ENCODE data around the gene CSNK1G3.

The CSNK1G3 gene

GRCh38 chr5:123514615-123515355, 2.8 kb downstream of the CSNK1G3 start:
- DNase-seq = no peak

- DNase-seq = no peak
These were observed 3.9 kb downstream of the CSNK1G3 start for GRCh38 chr5:123515904-123516303.

DNA sequence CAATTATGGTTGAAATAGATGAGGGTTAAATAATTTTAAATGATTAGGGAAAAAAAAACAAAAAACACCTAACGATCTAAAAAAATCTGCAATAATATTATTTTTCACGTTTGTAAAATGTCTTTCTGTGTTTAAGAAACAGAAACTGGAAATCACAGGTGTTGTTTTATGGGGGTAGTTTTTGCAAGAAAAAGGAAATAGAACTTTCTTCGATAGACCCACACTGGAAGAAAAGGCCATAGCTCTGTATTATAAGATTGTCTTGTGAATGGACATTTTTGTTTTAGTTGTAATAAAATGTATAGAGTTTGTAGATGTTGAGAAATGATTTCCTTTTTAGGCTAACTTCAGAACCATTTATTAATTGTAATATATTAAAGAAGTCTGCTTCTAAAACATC, 5.5 kb downstream of the CSNK1G3 start:
- no peak for DNase-seq

DNA sequence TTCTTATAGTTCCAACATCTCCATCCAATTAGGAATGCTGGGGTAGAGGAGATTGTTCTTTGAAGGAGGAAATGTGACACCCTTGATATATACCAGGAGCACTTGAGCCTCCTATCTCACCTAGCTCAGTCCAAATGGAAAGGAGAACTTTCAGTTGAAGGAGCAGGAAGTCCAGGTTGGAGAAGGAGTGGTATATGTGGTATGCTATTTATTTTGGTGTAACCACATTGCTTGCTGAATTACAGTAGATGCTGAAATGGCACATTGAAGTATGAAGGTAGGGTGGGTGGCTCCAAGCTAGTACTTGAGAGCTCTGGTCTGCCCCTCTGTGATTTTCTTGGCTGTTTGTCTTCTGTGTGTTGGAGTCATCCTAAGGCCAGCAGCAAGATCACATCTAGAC, 6.1 kb downstream of the CSNK1G3 start:
- no peak for DNase-seq

DNA sequence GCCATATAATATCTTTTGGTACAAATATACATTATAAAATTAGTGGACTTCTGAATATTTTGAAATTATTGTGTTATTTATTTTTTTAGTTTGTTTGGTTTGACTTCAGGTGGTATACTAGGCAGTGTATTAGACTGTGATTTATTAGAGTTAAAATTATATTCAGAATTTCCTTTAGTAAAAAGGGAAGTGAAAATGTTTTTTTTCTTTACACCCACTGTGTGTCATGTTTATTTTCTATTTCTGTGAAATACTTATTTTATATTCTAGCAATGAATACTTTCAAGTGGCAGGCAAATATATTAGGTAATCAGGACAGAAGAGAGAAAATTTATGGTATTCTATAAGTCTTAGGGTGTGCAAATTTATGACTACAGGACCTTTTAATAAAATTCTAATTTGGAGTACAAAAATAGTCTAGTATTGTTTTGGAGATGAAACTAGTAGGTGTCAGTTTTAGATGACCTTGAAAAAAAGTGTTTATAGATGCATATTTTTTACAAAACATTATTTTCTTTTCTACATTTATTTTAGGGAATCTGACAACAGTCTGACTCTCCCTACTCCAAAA, 8.8 kb downstream of the CSNK1G3 start:
- no peak for DNase-seq

- no peak for DNase-seq
These were observed 12.2 kb downstream of the CSNK1G3 start for GRCh38 chr5:123524146-123524545.

- no peak for DNase-seq
These were observed 15.2 kb downstream of the CSNK1G3 start for GRCh38 chr5:123527190-123527589.

GRCh38 chr5:123528065-123528464, 16.1 kb downstream of the CSNK1G3 start:
- DNase-seq = no peak

DNA sequence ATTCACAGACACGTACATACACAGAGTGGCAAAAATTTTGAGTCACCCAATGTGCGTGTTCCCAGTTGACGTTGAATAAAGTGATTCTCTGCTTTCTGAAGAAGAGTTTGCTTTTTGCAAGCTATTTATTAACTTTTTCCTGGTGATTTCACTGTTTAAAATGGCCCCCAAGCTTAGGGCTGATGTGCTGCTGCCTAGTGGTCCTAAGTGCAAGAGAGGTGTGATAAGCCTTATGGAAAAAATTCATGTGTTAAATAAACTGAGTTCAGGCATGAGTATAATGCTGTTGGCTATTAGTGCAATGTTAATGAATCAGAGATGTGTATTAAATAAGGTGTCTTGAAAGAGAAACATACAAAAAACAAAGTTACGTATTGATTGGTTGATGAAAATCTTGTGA, 16.9 kb downstream of the CSNK1G3 start:
- no peak for DNase-seq

GRCh38 chr5:123530728-123531127, 18.8 kb downstream of the CSNK1G3 start:
- no peak for DNase-seq

DNA sequence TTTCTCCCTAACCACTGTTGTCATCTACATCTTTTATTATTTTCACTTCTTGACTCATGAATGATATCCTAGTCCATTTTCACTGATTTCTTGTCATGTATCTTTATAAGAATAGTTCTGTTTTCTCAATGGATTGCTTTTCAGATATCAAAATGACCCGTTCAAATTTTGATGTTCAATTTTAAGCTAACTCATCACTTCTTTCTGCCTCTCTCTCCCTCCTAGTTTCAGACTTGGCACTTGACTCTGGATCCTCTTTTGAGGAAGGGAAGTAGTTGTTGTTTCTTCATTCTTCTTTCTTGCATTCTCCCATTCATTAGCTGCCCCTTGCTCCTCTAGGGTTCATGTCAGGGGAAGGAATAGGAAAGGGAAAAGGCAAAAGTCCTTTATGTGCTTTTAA, 23.7 kb downstream of the CSNK1G3 start:
- no peak for DNase-seq

DNA sequence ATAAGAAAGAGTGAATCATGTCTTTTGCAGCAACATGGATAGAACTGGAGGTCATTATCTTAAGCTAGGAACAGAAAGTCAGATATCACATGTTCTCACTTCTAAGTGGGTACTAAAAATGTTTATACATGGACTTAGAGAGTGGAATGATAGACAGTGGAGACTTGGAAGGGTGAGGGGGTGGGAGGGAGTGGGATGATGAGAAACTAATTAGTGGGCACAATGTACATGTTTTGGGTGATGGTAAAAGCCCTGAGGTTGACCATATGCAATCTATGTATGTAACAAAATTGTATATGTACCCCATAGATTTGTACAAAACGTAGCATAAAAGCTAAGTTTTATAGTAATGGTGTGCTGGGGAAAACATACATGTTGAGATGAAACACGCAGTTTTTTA, 25.3 kb downstream of the CSNK1G3 start:
- no peak for DNase-seq

GRCh38 chr5:123537845-123538244, 25.9 kb downstream of the CSNK1G3 start:
- no peak for DNase-seq

DNA sequence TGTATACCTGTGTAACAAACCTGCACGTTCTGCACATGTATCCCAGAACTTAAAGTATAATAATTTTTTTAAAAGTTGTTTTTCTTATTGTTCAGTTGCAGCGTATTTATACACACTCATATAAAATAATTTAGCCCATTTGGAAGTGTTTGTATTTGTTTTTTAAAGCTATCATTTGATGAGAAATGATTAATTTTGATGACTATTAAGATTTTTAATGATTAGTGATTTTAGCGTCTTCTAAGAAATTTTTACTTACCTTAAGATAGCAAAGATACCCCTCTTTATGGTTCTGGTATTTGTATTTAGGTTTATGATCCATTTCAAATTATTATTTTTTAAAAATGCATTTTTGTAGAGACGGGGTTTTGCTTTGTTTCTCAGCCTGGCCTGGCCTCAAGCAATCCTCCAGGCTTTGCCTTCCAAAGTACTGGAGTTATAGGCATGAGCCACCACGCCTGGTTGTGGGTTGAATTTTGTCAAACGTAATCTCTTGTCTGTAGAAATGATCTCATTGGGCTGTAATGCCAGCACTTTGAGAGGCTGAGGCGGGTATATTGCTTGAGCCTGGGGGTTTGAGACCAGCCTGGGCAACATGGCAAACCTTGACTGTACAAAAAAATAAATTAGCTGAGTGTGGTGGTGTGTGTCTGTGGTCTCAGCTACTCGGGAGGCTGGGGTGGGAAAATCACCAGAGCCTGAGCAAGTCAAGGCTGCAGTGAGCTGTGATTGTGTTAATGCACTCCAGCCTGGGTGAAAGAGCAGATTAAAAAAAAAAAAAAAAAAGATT, 26.9 kb downstream of the CSNK1G3 start:
- DNase-seq = no peak

- DNase-seq = no peak
These were observed 28.6 kb downstream of the CSNK1G3 start for GRCh38 chr5:123540534-123540933.

GRCh38 chr5:123543438-123543837, 31.5 kb downstream of the CSNK1G3 start:
- no peak for DNase-seq

DNA sequence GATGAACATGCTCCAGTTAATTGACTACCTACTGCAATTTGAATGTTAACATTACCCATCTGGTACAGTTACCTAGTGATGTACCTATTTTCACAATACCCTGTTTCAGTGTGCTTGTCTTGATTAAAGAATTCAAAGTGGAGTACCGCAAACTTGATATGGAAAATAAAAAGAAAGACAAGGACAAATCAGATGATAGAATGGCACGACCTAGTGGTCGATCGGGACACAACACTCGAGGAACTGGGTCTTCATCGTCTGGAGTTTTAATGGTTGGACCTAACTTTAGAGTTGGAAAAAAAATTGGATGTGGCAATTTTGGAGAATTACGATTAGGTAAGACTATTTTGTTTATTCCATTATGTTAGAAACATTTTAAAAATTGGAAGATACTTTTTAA, 33.5 kb downstream of the CSNK1G3 start:
- DNase-seq = no peak

- no peak for DNase-seq
These were observed 34.7 kb downstream of the CSNK1G3 start for GRCh38 chr5:123546657-123547056.

DNA sequence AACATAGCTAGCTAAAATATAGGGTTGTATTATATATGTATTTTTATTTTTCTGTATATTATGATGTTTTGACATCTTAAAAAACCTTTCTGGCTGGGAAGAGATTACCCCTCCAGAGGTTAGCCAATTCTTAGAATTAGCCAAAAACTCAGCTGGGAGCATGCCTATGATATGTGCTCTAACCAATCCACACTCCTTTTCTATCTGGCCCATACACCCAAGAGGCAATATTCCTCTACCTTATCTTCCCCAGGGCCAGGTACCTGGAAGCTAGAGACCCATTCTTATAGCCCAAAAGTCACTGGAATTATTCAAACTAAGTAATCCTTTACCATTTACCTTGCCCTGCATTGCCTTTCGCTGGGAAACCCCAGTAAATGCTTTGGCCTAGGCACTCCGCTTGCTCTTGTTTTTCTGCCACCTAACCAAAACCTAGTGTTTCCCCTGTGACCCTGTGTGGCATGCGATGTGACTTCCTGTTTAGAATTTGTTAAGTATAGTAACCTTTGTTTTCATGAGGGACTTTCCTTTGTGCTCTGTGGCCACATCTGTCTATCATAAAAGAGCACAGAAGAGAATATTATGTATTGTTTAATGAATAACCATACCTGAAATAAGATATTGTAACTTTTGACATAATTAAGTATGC, 37.4 kb downstream of the CSNK1G3 start:
- no peak for DNase-seq

GRCh38 chr5:123554601-123555000, 42.6 kb downstream of the CSNK1G3 start:
- no peak for DNase-seq

GRCh38 chr5:123557907-123558306, 45.9 kb downstream of the CSNK1G3 start:
- no peak for DNase-seq

- DNase-seq = no peak
These were observed 46.9 kb downstream of the CSNK1G3 start for GRCh38 chr5:123558762-123559433.

GRCh38 chr5:123559434-123559775, 47.4 kb downstream of the CSNK1G3 start:
- no peak for DNase-seq
